Naive thymus-derived CD8-positive, alpha-beta T cell (primary cell): ENCODE results near the gene SBF2. TPM values are rescaled to one million over a fixed set of nuclear protein-coding genes. Genes with fewer than 3 reads are reported as not detected.
A peak's percentile ranks its signal among the peaks of the same experiment; 100 is the strongest.

Experiments
- ATAC-seq, 2 donors: fragments of 150-1000 bp; cut with Tn5 transposase in 1 of 2; sonication (Bioruptor Pico), chemical (Tn5 transposase) in 1 of 2; 1 replicate in 1 of 2; 2 replicates in 1 of 2; pipeline ENCODE4 v1.10.0; 2021; ENCODE audit warnings: mild to moderate bottlenecking in 2 of 2, moderate library complexity in 2 of 2
- POLR2A ChIA-PET: fragments of 350-600 bp; sonication (Branson Sonifier 250); formaldehyde crosslinking; loops from one replicate; lab custom pipeline; 2021; ENCODE audit warnings: antibody characterized with exemption; lab: Charles Lee
- DNase-seq, 10 donors: peaks; one replicate each; pipeline versions ENCODE4 v3.0.0 to v3.0.0-alpha.2; 2020 to 2022
- H3K27ac Mint-ChIP-seq, 10 donors: one replicate each; pipeline ENCODE4 v1.8.0; 2020 to 2022; ENCODE audit warnings: mild to moderate bottlenecking in 10 of 10, mixed read lengths in 10 of 10, moderate library complexity in 4 of 10, inconsistent platforms in 1 of 10
- H3K27me3 Mint-ChIP-seq, 5 donors: one replicate each; pipeline ENCODE4 v1.8.0; 2021 to 2022; ENCODE audit warnings: mixed read lengths in 5 of 5
- H3K36me3 Mint-ChIP-seq, 3 donors: one replicate each; pipeline ENCODE4 v1.8.0; 2020 to 2022; ENCODE audit warnings: mixed read lengths in 3 of 3, mild to moderate bottlenecking in 2 of 3, inconsistent platforms in 1 of 3
- H3K4me1 Mint-ChIP-seq, 4 donors: one replicate each; pipeline ENCODE4 v1.8.0; 2021 to 2022; ENCODE audit warnings: mixed read lengths in 4 of 4
- H3K4me3 Mint-ChIP-seq, 10 donors: one replicate each; pipeline ENCODE4 v1.8.0; 2020 to 2022; ENCODE audit warnings: mild to moderate bottlenecking in 10 of 10, mixed read lengths in 10 of 10, moderate library complexity in 6 of 10, inconsistent platforms in 1 of 10
- H3K9me3 Mint-ChIP-seq, 9 donors: one replicate each; pipeline ENCODE4 v1.8.0; 2020 to 2022; ENCODE audit warnings: mixed read lengths in 9 of 9, mild to moderate bottlenecking in 3 of 9, inconsistent platforms in 1 of 9, moderate library complexity in 1 of 9
- polyA plus RNA-seq, 3 donors: library from polyadenylated mRNA; unstranded; fragments of 300-500 nt; fragmentation: Illumina TruSeq; gene quantifications; one replicate each; pipeline ENCODE4 v1.2.3, GENCODE V29; 2021
- total RNA-seq, 8 experiments: library from RNA in 2 of 8; stranded (reverse) in 2 of 8; gene quantifications; one replicate each; pipeline ENCODE4 v1.2.3 and lab custom pipeline; 2021 to 2026

Gene SBF2
- total and polyA plus RNA-seq, 5 experiments from 2014 or later = 2.0 to 14.6 (median 4.9) TPM

GRCh38 chr11:10303558-10304363 lies 9.7 kb upstream of the SBF2 start:
- H3K27ac Mint-ChIP-seq = peak overlapping the region in 9 of 10 donors; percentile 55 to 98 (median 92)
- H3K4me3 Mint-ChIP-seq = peak overlapping the region; percentile 91 to 100 (median 99)
- POLR2A ChIA-PET = interaction anchor here (0.5 to 2.4 kb wide), 6 partner anchors 8 to 237 kb away, joined by 3 to 6 read pairs (median 3); partner anchors contain the start of gene RNF141
- no peaks in the 10 kb centered on the region for H3K9me3 Mint-ChIP-seq
- peaks cover 7 to 21% (median 16%) of the 10 kb centered on the region in 5 donors for H3K27me3 Mint-ChIP-seq
- peaks cover 22 to 61% (median 40%) of the 10 kb centered on the region in 4 donors for H3K4me1 Mint-ChIP-seq
- no peaks in the 10 kb centered on the region for H3K36me3 Mint-ChIP-seq
- peak in 1 of 2 donors; percentile 20 for ATAC-seq
- DNase-seq = peak in 4 of 10 donors; percentile 41 to 65 (median 42)

- DNase-seq (peak; percentile 53 to 85 (median 68)), ATAC-seq (peak; percentile 16 to 33)
- POLR2A ChIA-PET = interaction anchor here (0.5 to 2.4 kb wide), 9 partner anchors 7 to 1392 kb away, joined by 3 to 6 read pairs (median 4); partner anchors contain the start of genes AKIP1 and EIF4G2
- H3K27me3 Mint-ChIP-seq = peaks cover 4 to 17% (median 14%) of the 10 kb centered on the region in 5 donors
- H3K4me1 Mint-ChIP-seq = peaks cover 22 to 64% (median 43%) of the 10 kb centered on the region in 4 donors
- no peaks in the 10 kb centered on the region for H3K9me3 Mint-ChIP-seq
- peak overlapping the region; percentile 91 to 100 (median 99) for H3K4me3 Mint-ChIP-seq
- no peaks in the 10 kb centered on the region for H3K36me3 Mint-ChIP-seq
- H3K27ac Mint-ChIP-seq = peak overlapping the region; percentile 87 to 98 (median 92)
These were observed 8.9 kb upstream of the SBF2 start for GRCh38 chr11:10302744-10303557.

GRCh38 chr11:10302359-10302743 lies 8.3 kb upstream of the SBF2 start:
- Mint-ChIP-seq H3K9me3 (no peaks in the 10 kb centered on the region), H3K4me3 (peak overlapping the region; percentile 91 to 100 (median 99)), H3K36me3 (no peaks in the 10 kb centered on the region), H3K4me1 (peaks cover 24 to 63% (median 45%) of the 10 kb centered on the region in 4 donors), H3K27ac (peak overlapping the region; percentile 87 to 98 (median 92)), H3K27me3 (peaks cover 3 to 17% (median 12%) of the 10 kb centered on the region in 5 donors)
- ATAC-seq (peak in 1 of 2 donors; percentile 0), DNase-seq (peak in 1 of 10 donors; percentile 20)
- POLR2A ChIA-PET = interaction anchor here (0.6 to 1.3 kb wide), 5 partner anchors 11 to 1391 kb away, joined by 3 to 4 read pairs (median 4); partner anchors contain the start of genes AKIP1 and EIF4G2

GRCh38 chr11:10301656-10302358 lies 7.8 kb upstream of the SBF2 start:
- peak in 1 of 10 donors; percentile 13 for DNase-seq
- H3K4me3 Mint-ChIP-seq = peak overlapping the region; percentile 91 to 100 (median 99)
- H3K9me3 Mint-ChIP-seq = no peaks in the 10 kb centered on the region
- H3K36me3 Mint-ChIP-seq = no peaks in the 10 kb centered on the region
- H3K27ac Mint-ChIP-seq = peak overlapping the region in 8 of 10 donors; percentile 29 to 98 (median 92)
- peaks cover 22 to 58% (median 42%) of the 10 kb centered on the region in 4 donors for H3K4me1 Mint-ChIP-seq
- H3K27me3 Mint-ChIP-seq = peaks cover 2 to 16% (median 10%) of the 10 kb centered on the region in 5 donors
- no peak for ATAC-seq
- POLR2A ChIA-PET = interaction anchor here (0.7 to 1.3 kb wide), 3 partner anchors 11 to 689 kb away, joined by 3 to 4 read pairs (median 4); partner anchors contain the start of gene EIF4G2

GRCh38 chr11:10298342-10298741 lies 4.3 kb upstream of the SBF2 start:
- no peaks in the 10 kb centered on the region for H3K36me3 Mint-ChIP-seq
- DNase-seq (peak in 7 of 10 donors; percentile 35 to 72 (median 52)), ATAC-seq (peak; percentile 71 to 84)
- POLR2A ChIA-PET = no interaction called here
- peak overlapping the region in 2 of 10 donors; percentile 27 to 61 for H3K27ac Mint-ChIP-seq
- H3K4me1 Mint-ChIP-seq = peaks cover 17 to 37% (median 26%) of the 10 kb centered on the region in 4 donors
- peaks cover 0 to 23% (median 13%) of the 10 kb centered on the region in 5 donors for H3K27me3 Mint-ChIP-seq
- no peaks in the 10 kb centered on the region for H3K9me3 Mint-ChIP-seq
- H3K4me3 Mint-ChIP-seq = peak overlapping the region in 2 of 10 donors; percentile 37 to 49

GRCh38 chr11:10295064-10295901 lies 1.3 kb upstream of the SBF2 start:
- ATAC-seq (no peak), DNase-seq (peak in 1 of 10 donors; percentile 11)
- peaks cover 21 to 46% (median 37%) of the 10 kb centered on the region in 4 donors for H3K4me1 Mint-ChIP-seq
- H3K9me3 Mint-ChIP-seq = no peaks in the 10 kb centered on the region
- peaks cover 0 to 20% (median 13%) of the 10 kb centered on the region in 5 donors for H3K27me3 Mint-ChIP-seq
- POLR2A ChIA-PET = interaction anchor here (0.5 to 1.3 kb wide), 3 partner anchors 9 to 1335 kb away, joined by 3 to 6 read pairs (median 4); partner anchors contain the start of gene ADM
- peak overlapping the region in 6 of 10 donors; percentile 15 to 82 (median 64) for H3K27ac Mint-ChIP-seq
- peak overlapping the region; percentile 75 to 92 (median 83) for H3K4me3 Mint-ChIP-seq
- no peaks in the 10 kb centered on the region for H3K36me3 Mint-ChIP-seq

- peak overlapping the region in 3 of 10 donors; percentile 74 to 82 (median 78) for H3K27ac Mint-ChIP-seq
- peak in 3 of 10 donors; percentile 5 to 29 (median 10) for DNase-seq
- peaks cover 24 to 50% (median 37%) of the 10 kb centered on the region in 4 donors for H3K4me1 Mint-ChIP-seq
- peaks cover 0 to 20% (median 13%) of the 10 kb centered on the region in 5 donors for H3K27me3 Mint-ChIP-seq
- H3K36me3 Mint-ChIP-seq = no peaks in the 10 kb centered on the region
- no peaks in the 10 kb centered on the region for H3K9me3 Mint-ChIP-seq
- H3K4me3 Mint-ChIP-seq = peak overlapping the region; percentile 75 to 92 (median 83)
- POLR2A ChIA-PET = no interaction called here
- ATAC-seq = no peak
These were observed 403 bp upstream of the SBF2 start for GRCh38 chr11:10294290-10294953.

- POLR2A ChIA-PET = no interaction called here
- H3K27me3 Mint-ChIP-seq = peaks cover 0 to 18% (median 13%) of the 10 kb centered on the region in 5 donors
- no peaks in the 10 kb centered on the region for H3K9me3 Mint-ChIP-seq
- H3K36me3 Mint-ChIP-seq = no peaks in the 10 kb centered on the region
- DNase-seq = no peak
- no peak for ATAC-seq
- H3K4me3 Mint-ChIP-seq = peak overlapping the region; percentile 20 to 81 (median 64)
- H3K4me1 Mint-ChIP-seq = peaks cover 19 to 37% (median 23%) of the 10 kb centered on the region in 4 donors
- peak overlapping the region in 1 of 10 donors; percentile 41 for H3K27ac Mint-ChIP-seq
These were observed 2.0 kb downstream of the SBF2 start for GRCh38 chr11:10291801-10292638.

GRCh38 chr11:10289765-10290380 lies 4.1 kb downstream of the SBF2 start:
- Mint-ChIP-seq H3K27ac (peak overlapping the region in 2 of 10 donors; percentile 6 to 62), H3K9me3 (no peaks in the 10 kb centered on the region), H3K4me3 (peak overlapping the region in 2 of 10 donors; percentile 1 to 10), H3K4me1 (peaks cover 12 to 39% (median 21%) of the 10 kb centered on the region in 4 donors), H3K27me3 (peaks cover 0 to 1% (median under 1%) of the 10 kb centered on the region in 5 donors), H3K36me3 (peaks cover 0 to 2% (median 2%) of the 10 kb centered on the region in 3 donors)
- no peak for ATAC-seq
- POLR2A ChIA-PET = no interaction called here
- DNase-seq = no peak
